Duodenal mucosa (tissue), 2 donors: ENCODE measurements around the gene YEATS4.

ENCODE experiments used
- H3K27ac ChIP-seq: one replicate; pipeline ENCODE4 v1.7.0; 2013; ENCODE audit warnings: low read depth, low read length
- H3K27me3 ChIP-seq, 2 donors: one replicate each; pipeline ENCODE4 v1.7.0; 2013; ENCODE audit warnings: low read length in 2 of 2, control low read depth in 1 of 2; ENCODE audit not compliant: insufficient read depth in 2 of 2, control insufficient read depth in 1 of 2
- H3K36me3 ChIP-seq, 2 donors: one replicate each; pipeline ENCODE4 v1.7.0; 2013; ENCODE audit warnings: low read length in 2 of 2, control low read depth in 1 of 2; ENCODE audit not compliant: insufficient read depth in 2 of 2, control insufficient read depth in 1 of 2
- H3K4me1 ChIP-seq, 2 donors: one replicate each; pipeline ENCODE4 v1.7.0; 2013; ENCODE audit warnings: low read length in 2 of 2, control low read depth in 1 of 2; ENCODE audit not compliant: insufficient read depth in 2 of 2, control insufficient read depth in 1 of 2
- H3K4me3 ChIP-seq, 2 donors: one replicate each; pipeline ENCODE4 v1.7.0; 2013; ENCODE audit warnings: low read length in 2 of 2, low read depth in 1 of 2
- H3K9ac ChIP-seq, 2 donors: one replicate each; pipeline ENCODE4 v1.7.0; 2013; ENCODE audit warnings: low read length in 2 of 2, low read depth in 1 of 2
- H3K9me3 ChIP-seq, 2 donors: one replicate each; pipeline ENCODE4 v1.7.0; 2013; ENCODE audit warnings: low read length in 2 of 2, control low read depth in 1 of 2; ENCODE audit not compliant: control insufficient read depth in 1 of 2

Gene YEATS4

DNA sequence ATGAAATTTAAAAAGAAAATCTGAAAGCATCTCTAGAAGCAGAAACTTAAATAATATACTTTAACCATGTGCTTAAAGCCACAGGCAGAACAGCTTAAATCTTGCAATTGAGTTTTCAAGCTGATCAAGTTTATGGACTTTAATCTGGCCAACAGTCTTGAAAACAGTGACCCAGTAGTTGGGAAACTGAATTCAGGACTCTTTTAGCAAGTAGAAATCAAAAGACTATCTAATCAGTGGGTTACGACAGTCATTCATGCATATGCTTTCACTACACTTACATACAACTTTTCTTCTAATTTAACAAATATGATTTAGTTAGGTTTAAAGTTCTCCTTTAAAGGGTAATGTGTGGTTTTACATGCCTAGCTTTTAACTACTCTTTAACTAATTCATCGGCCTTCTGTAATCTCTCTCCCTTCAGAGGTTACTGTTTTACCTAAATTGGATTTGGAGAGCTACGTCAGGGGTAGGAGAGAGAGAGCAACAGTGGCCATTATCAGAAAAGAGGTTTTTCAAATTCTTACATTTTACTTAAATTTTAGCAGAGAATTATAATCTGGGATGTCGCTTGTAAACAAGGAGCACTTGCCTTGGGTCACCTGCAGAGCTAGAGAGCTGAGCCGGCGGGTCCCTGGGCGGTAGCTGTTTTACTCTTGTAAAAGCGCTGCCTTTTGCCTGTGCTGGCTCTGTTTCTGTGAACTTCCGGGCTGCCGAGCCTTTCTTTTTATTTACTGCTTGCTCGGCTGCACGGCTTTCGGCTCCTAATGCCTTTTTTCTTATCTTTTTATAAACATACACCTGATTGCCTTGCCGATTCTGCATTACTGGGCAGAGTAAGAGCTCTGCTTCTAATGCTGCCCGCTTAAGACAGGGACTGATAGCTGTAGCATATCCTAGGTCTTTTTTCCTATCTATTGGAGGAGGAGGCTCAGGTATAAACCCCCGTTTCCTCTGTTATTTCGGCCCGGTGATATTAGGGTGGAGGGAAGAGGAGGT is 28.8 kb upstream of the YEATS4 start:
- Histone ChIP-seq H3K27ac (peak overlapping the region; percentile 59), H3K36me3 (no peaks in the 10 kb centered on the region)

DNA sequence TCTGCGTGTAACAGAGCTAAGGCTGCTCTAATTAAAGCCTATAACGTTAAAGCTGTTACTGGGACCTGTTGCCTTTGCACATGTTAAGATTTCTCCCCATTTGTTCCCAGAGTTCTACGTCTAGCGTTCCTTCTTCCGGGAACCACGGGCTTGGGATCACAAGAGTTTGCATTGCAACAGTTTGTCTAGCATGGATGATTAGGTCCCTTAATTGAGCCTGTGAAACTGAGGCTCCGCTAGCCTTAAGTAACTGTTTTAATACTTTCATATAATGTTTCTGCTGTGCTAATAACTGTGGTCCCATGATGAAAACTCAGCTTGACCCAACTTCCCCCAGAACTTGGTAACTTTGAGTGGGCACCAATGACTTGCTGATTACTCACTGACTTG is 28.0 kb upstream of the YEATS4 start:
- no peaks in the 10 kb centered on the region for H3K27me3 ChIP-seq
- no peaks in the 10 kb centered on the region for H3K36me3 ChIP-seq
- H3K4me1 ChIP-seq = peaks cover 13 to 33% of the 10 kb centered on the region in 2 donors
- H3K9me3 ChIP-seq = no peaks in the 10 kb centered on the region
- peak overlapping the region; percentile 59 for H3K27ac ChIP-seq
- peak overlapping the region; percentile 71 to 87 for H3K9ac ChIP-seq
- H3K4me3 ChIP-seq = peak overlapping the region; percentile 74 to 85

More for the DNA sequence above, 28.8 kb upstream of the YEATS4 start:
- Histone ChIP-seq H3K9ac (peak overlapping the region; percentile 71 to 87), H3K27me3 (no peaks in the 10 kb centered on the region), H3K4me3 (peak overlapping the region; percentile 74 to 85), H3K4me1 (peaks cover 13 to 33% of the 10 kb centered on the region in 2 donors), H3K9me3 (no peaks in the 10 kb centered on the region)

DNA sequence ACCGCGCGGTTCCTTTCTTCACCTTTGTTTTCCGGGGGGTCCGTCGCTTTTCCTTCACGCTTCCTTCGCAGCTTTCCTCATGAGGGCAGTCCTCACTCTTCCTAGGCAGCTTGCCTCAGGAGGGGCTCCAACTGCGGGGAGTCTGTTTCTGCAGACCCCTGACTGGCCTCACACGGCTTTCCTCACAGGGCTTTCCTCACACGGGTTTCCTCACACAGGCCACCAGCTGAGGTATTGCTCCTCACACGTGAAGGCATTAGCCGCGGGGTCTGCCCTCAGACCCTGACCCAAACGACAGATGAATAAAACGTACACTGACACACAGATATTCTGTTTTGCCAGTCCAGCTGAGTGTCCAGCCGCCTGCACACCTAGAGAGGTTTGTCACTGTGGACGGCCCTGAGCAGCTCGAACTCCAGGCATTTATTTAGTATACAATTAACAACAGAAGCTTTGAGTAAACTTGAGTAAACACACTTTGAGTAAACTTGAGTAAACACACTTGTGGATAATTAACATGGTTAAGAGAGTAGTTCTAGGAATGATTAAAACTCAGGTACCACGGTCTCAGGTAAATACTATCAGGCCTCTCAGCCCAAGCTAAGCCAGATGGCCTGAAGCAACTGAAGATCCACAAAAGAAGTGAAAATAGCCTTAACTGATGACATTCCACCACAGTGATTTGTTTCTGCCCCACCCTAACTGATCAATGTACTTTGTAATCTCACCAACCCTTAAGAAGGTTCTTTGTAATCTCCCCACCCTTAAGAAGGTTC is 27.4 kb upstream of the YEATS4 start:
- Histone ChIP-seq H3K27me3 (no peaks in the 10 kb centered on the region), H3K27ac (peak overlapping the region; percentile 59), H3K9me3 (no peaks in the 10 kb centered on the region), H3K4me3 (peak overlapping the region; percentile 74 to 85), H3K9ac (peak overlapping the region; percentile 71 to 87), H3K36me3 (no peaks in the 10 kb centered on the region), H3K4me1 (peaks cover 13 to 33% of the 10 kb centered on the region in 2 donors)

- peaks cover 13 to 39% of the 10 kb centered on the region in 2 donors for H3K4me1 ChIP-seq
- peak overlapping the region; percentile 27 for H3K27ac ChIP-seq
- no peaks in the 10 kb centered on the region for H3K9me3 ChIP-seq
- no peaks in the 10 kb centered on the region for H3K36me3 ChIP-seq
- H3K27me3 ChIP-seq = no peaks in the 10 kb centered on the region
- H3K9ac ChIP-seq = peak overlapping the region in 1 of 2 donors; percentile 30
- peak overlapping the region in 1 of 2 donors; percentile 21 for H3K4me3 ChIP-seq
Observed at GRCh38 chr12:69332815-69333358, 26.7 kb upstream of the YEATS4 start.

DNA sequence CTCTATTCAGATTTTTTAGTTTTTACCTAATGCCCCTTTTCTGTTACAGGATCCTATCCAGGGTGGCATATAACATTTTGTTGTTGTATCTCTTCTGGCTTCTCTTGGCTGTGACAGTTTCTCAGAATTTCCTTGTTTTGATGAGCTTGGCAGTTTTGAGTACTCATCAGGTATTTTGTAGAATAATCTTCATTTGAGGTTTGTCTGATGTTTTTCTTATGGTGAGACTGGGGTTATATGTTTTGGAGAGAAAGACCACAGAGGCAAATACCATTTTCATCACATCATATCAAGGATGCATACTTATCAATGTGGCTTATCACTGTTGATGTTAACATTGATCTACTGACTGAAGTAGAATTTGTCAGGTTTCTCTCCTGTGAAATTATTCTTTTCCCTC is 25.4 kb upstream of the YEATS4 start:
- Histone ChIP-seq H3K4me3 (no peak overlapping the region), H3K4me1 (peaks cover 13 to 35% of the 10 kb centered on the region in 2 donors), H3K27me3 (no peaks in the 10 kb centered on the region), H3K36me3 (no peaks in the 10 kb centered on the region), H3K27ac (no peak overlapping the region), H3K9ac (no peak overlapping the region), H3K9me3 (no peaks in the 10 kb centered on the region)

DNA sequence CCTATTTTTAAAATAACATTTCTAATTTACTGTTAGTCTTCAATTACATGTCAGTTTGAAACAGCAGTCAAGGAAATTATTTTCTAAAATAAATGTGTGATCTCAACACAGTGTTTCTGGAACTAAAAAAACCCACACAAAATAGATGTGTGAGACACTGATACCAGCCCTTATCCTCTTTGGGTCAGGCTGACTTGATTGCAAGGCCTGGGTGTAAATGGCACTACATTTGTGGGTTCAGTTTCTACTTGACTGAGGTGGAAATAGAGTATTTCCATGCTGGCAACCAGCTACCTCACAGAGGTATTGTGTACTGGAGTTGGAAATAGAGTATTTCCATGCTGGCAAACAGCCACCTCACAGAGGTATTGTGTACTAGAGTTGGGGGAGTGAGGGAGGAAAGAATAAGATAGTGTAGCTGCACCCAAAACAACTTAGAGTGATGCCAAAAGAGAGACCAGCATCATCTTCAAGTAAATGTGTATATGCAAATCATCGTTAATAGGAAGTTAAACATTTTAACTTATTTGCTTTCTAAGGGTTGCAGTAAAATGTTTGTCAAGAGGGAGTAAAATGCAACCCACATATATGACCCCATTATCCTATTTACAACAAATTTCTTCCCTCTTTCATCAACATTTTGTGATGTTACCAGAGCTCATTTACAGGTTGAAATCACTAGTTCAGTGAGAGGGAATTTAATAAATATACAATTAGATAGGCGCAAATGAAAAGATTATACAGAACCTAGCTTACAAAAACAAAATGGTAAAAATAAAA is 22.0 kb upstream of the YEATS4 start:
- no peaks in the 10 kb centered on the region for H3K9me3 ChIP-seq
- H3K4me1 ChIP-seq = peaks cover 17 to 41% of the 10 kb centered on the region in 2 donors
- no peaks in the 10 kb centered on the region for H3K36me3 ChIP-seq
- no peak overlapping the region for H3K27ac ChIP-seq
- no peak overlapping the region for H3K9ac ChIP-seq
- H3K4me3 ChIP-seq = no peak overlapping the region
- no peaks in the 10 kb centered on the region for H3K27me3 ChIP-seq

- H3K4me1 ChIP-seq = peaks cover 13 to 35% of the 10 kb centered on the region in 2 donors
- H3K4me3 ChIP-seq = no peak overlapping the region
- H3K9me3 ChIP-seq = no peaks in the 10 kb centered on the region
- no peaks in the 10 kb centered on the region for H3K27me3 ChIP-seq
- no peak overlapping the region for H3K9ac ChIP-seq
- H3K27ac ChIP-seq = no peak overlapping the region
- H3K36me3 ChIP-seq = no peaks in the 10 kb centered on the region
Observed at GRCh38 chr12:69338120-69338859, 21.3 kb upstream of the YEATS4 start.

DNA sequence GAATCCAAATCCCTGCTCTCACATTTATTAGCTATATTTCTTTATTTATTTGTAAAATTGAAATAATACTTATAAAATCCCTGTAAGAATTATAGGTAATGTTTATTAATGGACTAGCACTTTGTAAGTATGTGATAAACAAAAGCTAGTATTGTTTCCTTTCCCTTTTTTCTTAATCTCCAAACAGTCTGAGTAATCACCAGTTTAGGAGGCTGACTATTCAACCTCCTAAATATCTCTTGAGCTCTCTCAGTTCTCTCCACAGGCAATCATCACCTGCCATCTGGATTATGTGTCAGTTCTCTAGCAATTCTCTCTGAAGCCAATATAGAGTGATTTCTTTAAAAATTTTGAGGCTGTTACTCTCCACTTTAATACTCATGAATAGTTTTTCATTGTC is 20.6 kb upstream of the YEATS4 start:
- Histone ChIP-seq H3K27ac (no peak overlapping the region), H3K36me3 (no peaks in the 10 kb centered on the region), H3K27me3 (no peaks in the 10 kb centered on the region), H3K4me1 (peaks cover 13 to 37% of the 10 kb centered on the region in 2 donors), H3K9me3 (no peaks in the 10 kb centered on the region), H3K4me3 (no peak overlapping the region), H3K9ac (no peak overlapping the region)

- no peak overlapping the region for H3K27ac ChIP-seq
- no peaks in the 10 kb centered on the region for H3K36me3 ChIP-seq
- H3K4me3 ChIP-seq = no peak overlapping the region
- no peaks in the 10 kb centered on the region for H3K9me3 ChIP-seq
- peaks cover 13 to 34% of the 10 kb centered on the region in 2 donors for H3K4me1 ChIP-seq
- no peak overlapping the region for H3K9ac ChIP-seq
- no peaks in the 10 kb centered on the region for H3K27me3 ChIP-seq
Observed at GRCh38 chr12:69339999-69340398, 19.5 kb upstream of the YEATS4 start.
